GM06990 (cell line): Measurements from ENCODE around the gene TBCD.

Experiments used
- DNase-seq: peaks from one replicate; pipeline ENCODE4 v3.0.0-alpha.2; 2011; ENCODE audit not compliant: insufficient read length; ENCODE audit errors: extremely low read depth
- H3K27me3 ChIP-seq: replicated peaks from 2 replicates; pipeline ENCODE4 v1.6.0; 2011; ENCODE audit warnings: low read length; ENCODE audit not compliant: control insufficient read depth, insufficient read depth
- H3K36me3 ChIP-seq: 2 replicates; pipeline ENCODE4 v1.5.1; 2011; ENCODE audit warnings: low read length; ENCODE audit not compliant: control insufficient read depth, insufficient read depth
- H3K4me3 ChIP-seq: replicated peaks from 2 replicates; pipeline ENCODE4 v1.5.1; 2011; ENCODE audit warnings: low read depth, mild to moderate bottlenecking, control low read depth, low read length
- TF ChIP-seq, protein P1 (sequence below): IDR thresholded peaks from 2 replicates; pipeline ENCODE4 v1.5.1; 2011; ENCODE audit warnings: low read length, control low read depth, mild to moderate bottlenecking, inconsistent platforms; ENCODE audit not compliant: insufficient read depth, poor library complexity, severe bottlenecking

TBCD gene

DNA sequence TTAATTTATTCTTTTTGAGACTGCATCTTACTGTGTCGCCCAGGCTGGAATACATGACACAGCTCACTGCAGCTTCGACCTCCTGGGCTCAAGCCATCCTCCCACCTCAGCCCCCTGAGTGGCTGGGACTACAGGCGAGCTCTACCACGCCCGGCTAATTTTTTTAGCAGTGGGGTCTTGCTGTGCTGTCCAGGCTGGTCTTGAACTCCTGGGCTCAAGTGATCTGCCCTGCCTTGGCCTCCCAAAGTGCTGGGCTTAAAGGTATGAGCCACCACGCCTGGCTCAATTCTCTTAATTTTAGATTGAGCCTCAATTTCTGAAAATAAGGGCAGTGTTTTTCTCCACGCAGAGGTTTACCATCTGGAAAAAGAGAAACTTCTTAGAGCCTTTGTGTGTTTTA is 46.9 kb downstream of the TBCD start:
- Histone ChIP-seq H3K4me3 (no peak overlapping the region), H3K27me3 (no peaks in the 10 kb centered on the region), H3K36me3 (peaks cover 13% of the 10 kb centered on the region)
- TF ChIP-seq, protein P1, sequence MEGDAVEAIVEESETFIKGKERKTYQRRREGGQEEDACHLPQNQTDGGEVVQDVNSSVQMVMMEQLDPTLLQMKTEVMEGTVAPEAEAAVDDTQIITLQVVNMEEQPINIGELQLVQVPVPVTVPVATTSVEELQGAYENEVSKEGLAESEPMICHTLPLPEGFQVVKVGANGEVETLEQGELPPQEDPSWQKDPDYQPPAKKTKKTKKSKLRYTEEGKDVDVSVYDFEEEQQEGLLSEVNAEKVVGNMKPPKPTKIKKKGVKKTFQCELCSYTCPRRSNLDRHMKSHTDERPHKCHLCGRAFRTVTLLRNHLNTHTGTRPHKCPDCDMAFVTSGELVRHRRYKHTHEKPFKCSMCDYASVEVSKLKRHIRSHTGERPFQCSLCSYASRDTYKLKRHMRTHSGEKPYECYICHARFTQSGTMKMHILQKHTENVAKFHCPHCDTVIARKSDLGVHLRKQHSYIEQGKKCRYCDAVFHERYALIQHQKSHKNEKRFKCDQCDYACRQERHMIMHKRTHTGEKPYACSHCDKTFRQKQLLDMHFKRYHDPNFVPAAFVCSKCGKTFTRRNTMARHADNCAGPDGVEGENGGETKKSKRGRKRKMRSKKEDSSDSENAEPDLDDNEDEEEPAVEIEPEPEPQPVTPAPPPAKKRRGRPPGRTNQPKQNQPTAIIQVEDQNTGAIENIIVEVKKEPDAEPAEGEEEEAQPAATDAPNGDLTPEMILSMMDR: no peak
- DNase-seq: no peak

DNA sequence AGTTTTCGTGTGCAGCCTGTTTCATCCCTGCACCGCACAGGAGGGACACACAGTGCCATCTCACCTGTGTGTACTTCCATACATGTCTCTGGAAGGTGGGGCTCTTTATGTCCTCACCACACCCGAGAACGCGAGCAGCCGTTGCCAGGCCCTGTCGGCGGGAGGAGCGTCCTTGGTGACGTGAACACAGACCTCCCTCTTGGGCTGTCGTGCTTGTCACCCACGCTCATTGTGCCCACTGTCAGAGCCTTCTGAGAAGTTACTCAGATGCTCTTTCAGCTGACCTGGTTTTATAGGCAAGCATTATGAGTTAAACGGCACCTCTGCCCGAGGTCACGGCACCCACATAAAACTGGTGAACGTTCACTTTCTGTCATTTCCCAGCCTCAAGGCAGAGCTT is 47.7 kb downstream of the TBCD start:
- Histone ChIP-seq H3K4me3 (no peak overlapping the region), H3K27me3 (no peaks in the 10 kb centered on the region), H3K36me3 (peaks cover 13% of the 10 kb centered on the region)
- TF ChIP-seq, protein P1: no peak
- no peak for DNase-seq

DNA sequence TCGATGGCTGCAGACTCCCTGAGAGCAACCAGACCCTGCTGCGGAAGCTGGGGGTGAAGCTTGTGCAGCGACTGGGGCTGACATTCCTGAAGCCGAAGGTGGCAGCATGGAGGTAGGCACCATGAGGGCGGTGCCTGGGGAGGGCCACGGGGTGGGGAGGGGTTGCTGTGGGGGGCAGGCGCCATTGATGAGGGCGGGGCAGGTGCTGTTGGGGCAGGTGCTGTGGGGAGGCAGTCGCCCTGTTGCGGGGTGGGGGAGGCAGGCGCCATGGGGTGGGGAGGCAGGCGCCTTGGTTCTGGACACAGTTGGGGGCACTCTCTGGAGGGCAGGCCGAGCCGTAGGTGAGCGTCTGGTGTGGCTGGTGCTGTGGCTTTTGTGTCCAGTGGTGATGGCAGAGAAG is 49.0 kb downstream of the TBCD start:
- Histone ChIP-seq H3K4me3 (no peak overlapping the region), H3K36me3 (peaks cover 13% of the 10 kb centered on the region), H3K27me3 (no peaks in the 10 kb centered on the region)
- TF ChIP-seq, protein P1: no peak
- no peak for DNase-seq

DNA sequence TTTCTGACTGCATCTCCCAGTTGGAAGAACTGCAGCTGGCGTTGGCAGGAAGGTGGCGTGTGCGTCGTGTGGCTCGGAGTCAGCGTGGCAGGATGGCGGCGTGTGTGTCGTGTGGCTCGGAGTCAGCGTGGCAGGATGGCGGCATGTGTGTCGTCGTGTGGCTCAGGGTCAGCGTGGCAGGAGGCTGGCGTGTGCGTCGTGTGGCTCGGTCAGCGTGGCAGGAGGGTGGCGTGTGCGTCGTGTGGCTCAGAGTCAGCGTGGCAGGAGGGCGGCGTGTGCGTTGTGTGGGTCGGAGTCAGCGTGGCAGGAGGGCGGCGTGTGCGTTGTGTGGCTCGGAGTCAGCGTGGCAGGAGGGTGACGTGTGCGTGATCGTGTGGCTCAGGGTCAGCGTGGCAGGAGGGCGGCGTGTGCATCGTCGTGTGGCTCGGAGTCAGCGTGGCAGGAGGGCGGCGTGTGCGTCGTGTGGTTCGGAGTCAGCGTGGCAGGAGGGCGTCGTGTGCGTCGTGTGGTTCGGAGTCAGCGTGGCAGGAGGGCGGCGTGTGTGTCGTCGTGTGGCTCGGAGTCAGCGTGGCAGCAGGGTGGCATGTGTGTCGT is 49.6 kb downstream of the TBCD start:
- no peaks in the 10 kb centered on the region for H3K27me3 ChIP-seq
- no peak for DNase-seq
- H3K36me3 ChIP-seq: peaks cover 16% of the 10 kb centered on the region
- H3K4me3 ChIP-seq: no peak overlapping the region
- TF ChIP-seq, protein P1: no peak

DNA sequence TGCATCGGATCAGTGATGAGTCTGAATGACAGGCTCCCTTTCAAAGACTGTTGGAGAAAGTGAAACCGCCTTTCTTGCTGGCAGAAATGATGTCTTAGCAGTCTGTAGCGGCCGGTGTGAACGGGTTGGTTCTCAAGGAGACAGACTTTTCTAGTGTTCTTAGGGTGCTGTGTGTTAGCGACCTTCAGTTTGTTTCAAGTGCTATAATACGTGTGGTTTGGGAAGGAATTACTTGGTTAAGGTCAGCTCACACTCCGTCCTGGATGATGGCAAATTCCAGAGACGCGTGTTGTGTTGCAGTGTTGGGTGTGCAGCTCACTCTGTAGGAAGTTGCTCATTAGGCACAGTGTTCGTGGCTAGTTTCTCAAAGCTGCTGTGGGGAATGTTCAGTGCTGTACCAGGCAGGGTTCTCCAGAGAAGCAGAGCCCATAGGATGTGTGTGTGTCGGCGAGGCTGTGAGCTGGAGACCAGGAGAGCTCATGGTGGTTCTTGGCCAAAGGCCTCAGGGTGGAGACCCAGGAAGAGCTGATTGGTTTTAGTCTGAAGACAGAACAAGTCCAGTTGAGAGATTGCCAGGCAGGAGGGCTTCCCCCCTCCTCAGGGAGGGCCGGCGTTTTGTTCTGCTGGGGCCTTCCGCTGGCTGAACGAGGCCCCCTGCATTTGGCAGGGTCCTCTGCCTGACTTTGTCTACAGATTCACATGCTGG is 50.4 kb downstream of the TBCD start:
- peaks cover 16% of the 10 kb centered on the region for H3K36me3 ChIP-seq
- TF ChIP-seq, protein P1: no peak

More for the DNA sequence above, 50.4 kb downstream of the TBCD start:
- Histone ChIP-seq H3K4me3 (no peak overlapping the region), H3K27me3 (no peaks in the 10 kb centered on the region)
- DNase-seq: no peak
